GM18907 (cell line): Measurements from ENCODE around the gene PHLPP1.
A peak's percentile ranks its signal among the peaks of the same experiment; 100 is the strongest.
"Not testable (repeated sequence)": the region's sequence is repeated elsewhere in the genome, so short reads cannot be mapped to it uniquely, and the experiment has no call there.

Source experiments
- ATAC-seq: cut with Tn5 transposase; IDR thresholded peaks from one replicate; pipeline ENCODE4 v1.9.1; 2021; ENCODE audit warnings: mild to moderate bottlenecking, moderate library complexity; ENCODE audit not compliant: unreplicated experiment

Gene PHLPP1

DNA sequence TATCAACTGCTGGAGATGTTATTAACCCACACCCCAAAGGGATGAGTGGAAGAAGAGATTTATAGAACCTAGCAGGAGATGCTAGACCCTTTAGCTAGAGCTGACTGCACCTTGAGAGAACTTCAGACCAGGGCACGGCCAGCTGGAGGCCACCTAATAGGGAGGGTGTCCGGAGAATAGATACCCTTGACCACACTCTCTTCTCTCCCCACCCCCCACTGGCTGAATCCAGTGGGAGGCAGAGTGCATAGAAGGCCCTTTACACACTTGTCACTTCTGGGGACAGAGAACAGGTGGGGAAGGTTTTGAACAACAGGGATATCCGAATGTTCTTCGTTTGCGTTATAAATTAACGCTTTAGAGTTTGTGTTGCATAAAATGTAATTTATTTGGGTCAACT, 84.6 kb downstream of the PHLPP1 start:
- no peak for ATAC-seq

- no peak for ATAC-seq
Observed at GRCh38 chr18:62802523-62802922, 87.2 kb downstream of the PHLPP1 start.

- no peak for ATAC-seq
Observed at GRCh38 chr18:62807396-62807795, 92.1 kb downstream of the PHLPP1 start.

GRCh38 chr18:62808123-62808522, 92.8 kb downstream of the PHLPP1 start:
- ATAC-seq, result no peak

- not testable (repeated sequence) for ATAC-seq
Observed at GRCh38 chr18:62809445-62809844, 94.1 kb downstream of the PHLPP1 start.

DNA sequence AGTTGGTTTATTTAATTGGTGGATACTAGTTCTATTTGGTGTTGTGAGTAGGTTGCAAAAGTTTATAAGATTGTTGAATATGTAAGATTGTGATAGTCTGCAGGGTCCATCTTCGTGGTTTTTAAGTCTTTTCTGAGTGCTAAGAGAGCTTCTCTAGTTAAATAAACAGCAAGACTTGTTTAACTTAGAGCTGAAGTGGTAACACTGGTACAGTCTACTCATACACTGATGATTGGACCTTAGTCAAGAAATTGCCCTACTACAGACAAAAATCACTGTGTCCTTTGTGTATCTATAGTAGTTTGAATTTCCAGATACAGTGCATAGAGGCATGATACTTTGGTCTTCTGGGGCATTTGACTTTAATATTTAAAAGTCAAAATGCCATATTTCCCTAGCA, 94.6 kb downstream of the PHLPP1 start:
- no peak for ATAC-seq

GRCh38 chr18:62810682-62811081, 95.3 kb downstream of the PHLPP1 start:
- no peak for ATAC-seq

DNA sequence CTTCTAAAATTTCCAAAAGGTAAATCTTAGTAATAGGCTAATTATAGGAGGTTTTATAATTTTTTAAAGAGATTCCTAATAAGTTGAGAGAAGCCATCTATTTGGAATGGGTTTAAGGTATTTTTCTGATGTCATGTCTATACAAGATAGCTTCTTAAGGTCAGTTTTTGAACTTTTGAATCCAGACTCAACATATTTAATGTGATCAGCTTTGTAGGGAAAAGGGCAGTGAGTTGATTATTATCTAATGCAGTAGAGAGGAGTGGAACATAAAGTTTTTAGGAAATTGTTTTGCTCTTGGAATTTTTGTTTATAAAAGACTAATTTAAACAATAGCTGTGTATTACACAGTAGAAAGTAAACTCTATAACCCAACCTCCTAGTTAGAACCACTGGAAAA, 96.3 kb downstream of the PHLPP1 start:
- ATAC-seq, result no peak

DNA sequence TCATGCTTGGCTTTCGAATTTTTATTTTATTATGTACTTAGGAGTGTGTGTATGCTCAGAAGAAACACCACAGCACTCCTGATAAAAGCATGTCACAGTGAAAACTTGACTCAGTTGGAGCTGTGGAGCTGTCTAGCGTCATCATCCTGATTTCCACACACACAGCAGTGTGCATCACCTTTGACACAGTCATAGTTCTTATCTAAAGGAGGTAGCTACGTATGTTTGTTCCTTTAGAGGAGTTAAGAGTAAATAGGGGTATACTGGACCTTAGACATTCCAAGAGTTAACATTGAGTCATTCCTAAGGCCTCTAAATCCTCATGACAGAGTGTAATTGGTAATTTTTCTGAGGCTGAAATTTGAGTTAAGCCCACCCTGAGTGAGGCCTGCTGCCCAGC, 96.9 kb downstream of the PHLPP1 start:
- no peak for ATAC-seq

DNA sequence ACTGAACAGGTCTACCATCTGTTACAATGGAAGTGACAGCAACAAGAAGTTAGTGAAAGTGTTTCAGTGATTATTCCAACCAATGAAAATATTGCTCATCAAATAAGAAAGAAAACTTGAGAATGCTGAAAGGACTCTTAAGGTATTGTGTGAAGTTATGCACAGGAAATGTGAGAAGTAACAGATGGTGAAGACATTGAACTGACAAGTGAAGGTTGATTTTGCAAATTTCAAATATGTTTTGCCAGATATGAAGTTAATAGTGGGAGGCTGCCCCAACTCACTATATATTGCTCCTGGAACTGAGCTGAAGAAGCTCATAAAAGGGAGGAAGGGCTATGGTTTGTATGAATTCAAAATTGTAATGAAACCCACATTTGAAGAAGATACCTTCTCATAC, 97.5 kb downstream of the PHLPP1 start:
- no peak for ATAC-seq

GRCh38 chr18:62814132-62814759, 98.9 kb downstream of the PHLPP1 start:
- ATAC-seq, result no peak

DNA sequence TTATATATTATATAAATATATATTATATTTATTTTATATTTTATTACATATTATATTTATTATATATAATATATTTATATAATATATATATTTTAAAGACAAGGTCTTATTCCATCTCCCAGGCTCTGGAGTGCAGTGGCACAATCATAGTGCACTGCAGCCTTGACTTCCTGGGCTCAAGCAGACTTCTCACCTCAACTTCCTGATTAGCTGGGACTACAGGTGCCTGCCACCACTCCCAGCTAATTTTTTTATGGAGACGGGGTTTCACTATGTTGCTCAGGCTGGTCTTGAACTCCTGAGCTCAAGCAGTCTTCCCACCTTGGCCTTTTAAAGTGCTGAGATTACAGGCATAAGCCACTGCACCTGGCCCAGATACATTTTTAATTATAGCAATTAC, 110.0 kb downstream of the PHLPP1 start:
- no peak for ATAC-seq

DNA sequence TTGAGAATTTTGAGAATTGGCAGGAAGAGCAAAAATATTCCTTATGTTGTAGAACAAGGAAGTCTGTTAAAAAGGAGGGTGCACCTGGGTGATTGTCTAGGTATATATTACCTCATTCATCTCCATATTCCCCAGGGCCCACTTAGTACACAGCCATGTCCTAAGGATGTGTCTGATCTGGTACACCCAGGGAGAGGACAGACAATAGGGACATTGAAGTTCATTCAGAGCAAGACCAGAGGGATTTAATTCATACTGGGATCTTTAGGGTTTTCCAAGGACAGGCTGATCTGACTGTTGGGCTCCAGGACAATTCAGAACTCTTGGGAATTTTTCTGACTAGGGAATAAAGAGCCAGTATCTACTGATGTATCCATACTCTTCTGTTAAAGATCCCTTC, 112.1 kb downstream of the PHLPP1 start:
- ATAC-seq, result no peak

- no peak for ATAC-seq
Observed at GRCh38 chr18:62828091-62828640, 112.8 kb downstream of the PHLPP1 start.

DNA sequence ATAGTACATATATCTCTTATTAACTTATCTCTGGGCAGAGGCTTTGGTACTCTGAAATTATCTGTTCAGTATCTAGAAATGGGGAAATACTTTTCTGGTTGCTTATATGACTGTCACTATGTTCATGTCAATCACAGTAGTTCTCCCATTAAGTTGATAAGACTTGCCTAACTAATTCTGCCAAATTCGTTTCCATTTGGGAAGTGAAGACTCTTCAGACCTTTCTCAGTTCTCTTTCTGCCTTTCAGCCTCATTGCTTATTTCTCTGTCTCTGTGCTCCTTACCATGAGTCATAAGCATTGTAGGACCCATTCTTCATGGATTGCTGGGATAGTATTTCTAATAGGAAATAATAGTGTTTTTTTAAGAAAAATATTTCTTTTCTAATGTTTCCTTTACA, 113.5 kb downstream of the PHLPP1 start:
- no peak for ATAC-seq

GRCh38 chr18:62829936-62830335, 114.6 kb downstream of the PHLPP1 start:
- no peak for ATAC-seq

DNA sequence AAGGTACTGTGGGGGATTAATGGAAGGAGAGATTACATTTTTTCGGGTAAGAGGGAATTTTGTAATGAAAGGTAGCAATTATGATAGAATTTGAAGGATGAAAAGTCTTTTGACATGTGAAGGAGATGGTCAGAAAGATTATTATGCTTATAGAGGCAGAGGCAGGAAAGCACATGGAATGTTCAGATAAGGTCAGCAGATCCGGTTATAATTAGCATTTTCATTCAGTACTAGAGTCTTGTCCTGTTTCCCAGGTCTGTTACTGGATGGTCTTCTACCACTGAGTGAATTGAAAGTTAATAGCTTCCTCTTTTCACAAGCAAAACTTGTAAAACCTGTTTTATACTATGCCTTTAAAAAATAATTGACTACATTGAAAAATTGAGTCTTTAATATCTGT, 116.9 kb downstream of the PHLPP1 start:
- no peak for ATAC-seq

DNA sequence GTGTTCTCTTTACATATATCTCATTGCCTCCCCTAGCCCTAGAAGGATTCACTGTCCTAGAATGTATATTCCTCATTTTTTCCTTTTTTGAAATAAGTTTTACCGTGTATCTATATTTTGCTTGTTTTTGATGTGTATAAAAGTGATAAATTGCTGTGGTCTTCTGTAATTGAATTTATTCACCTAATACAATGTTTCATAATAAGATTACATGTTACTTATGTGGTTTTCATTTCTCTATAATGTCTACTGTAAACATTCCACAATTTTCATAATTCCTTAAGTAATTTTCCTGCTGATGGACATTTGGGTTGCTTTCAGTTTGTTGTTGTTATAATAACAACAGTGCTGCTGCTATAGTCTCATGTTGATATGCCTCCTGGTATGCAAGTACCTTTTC, 118.2 kb downstream of the PHLPP1 start:
- no peak for ATAC-seq

GRCh38 chr18:62834715-62835114, 119.4 kb downstream of the PHLPP1 start:
- ATAC-seq, result no peak

GRCh38 chr18:62837011-62837410, 121.7 kb downstream of the PHLPP1 start:
- ATAC-seq, result no peak

DNA sequence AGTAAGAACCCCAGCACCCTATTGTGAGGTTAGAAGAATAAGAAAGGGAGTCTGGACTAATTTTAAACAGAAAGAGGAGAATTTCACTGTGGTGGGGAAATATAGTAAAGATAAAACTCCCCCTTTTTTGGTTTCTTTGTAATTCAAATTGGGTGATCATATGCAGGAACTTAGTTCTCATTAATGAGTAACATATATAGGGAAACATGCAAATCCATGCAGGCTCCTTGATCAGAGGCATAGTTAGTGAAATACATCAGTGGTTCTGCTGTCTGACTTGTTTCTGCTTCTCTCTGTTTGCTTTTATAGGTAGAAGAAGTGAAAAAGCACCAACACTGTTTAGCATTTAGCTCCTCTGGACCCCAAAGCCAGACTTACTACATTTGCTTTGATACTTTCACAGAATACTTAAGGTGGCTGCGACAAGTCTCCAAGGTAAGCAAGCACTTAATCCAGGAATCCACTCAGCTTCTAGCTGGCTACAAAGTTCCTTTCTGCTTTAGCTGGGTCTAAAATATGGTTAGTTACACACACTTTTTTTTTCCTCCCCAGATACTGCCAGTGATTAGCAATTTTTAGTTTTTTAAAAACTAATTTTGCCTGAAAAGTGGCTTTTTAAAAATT, 123.2 kb downstream of the PHLPP1 start:
- peak; percentile 88 for ATAC-seq

DNA sequence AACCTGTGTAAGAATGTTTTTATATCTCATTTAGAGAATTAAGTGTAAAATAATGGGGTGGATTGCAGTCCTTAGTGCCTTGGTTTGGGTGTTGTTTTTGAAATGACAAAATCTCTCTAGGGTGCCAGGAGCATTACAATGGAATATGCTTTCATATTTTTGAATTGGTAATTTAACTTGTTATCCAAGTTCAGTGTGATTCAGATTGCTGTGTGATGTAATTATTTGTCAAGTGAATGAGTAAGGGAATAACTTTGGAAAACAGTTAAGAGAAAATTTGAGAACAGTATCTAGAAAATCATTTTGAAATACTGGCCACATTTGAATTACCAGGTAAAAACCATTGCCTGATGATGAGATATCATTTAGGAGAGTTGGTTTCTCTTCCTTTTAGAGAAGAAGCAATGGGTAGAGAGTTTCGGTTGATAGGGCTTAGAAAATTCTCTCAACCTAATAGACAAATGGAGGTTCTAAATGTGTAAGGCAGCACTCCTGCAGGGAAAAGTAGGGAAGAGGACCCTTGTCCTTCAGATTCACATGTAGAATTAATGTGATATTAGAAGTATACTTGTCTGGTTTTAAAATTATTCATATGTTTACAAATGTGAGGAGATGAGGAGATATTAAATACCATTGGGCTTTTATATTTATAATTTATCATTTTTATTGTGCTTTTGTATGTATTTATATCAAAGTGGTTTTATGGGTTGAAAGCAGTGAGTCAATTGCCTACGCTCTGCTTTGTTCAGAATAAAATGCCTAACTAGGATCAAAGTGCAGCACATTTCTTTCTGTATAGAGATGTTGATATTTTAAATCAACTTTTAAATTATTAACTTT, 124.8 kb downstream of the PHLPP1 start:
- peak; percentile 32 for ATAC-seq
